PFSK-1 (cell line): ENCODE results near the gene NSRP1.

Source experiments
- FOXP2 ChIP-seq: optimal IDR thresholded peaks from 2 replicates; pipeline ENCODE3; 2011; ENCODE audit warnings: borderline replicate concordance, control low read depth, inconsistent platforms; ENCODE audit not compliant: insufficient read depth; ENCODE audit errors: extremely low read length, extremely low read depth
- POLR2AphosphoS5 ChIP-seq: IDR thresholded peaks from 2 replicates; pipeline ENCODE4 v1.6.1; 2012; ENCODE audit warnings: low read depth, mild to moderate bottlenecking, control low read depth, low read length, moderate library complexity
- SIN3A ChIP-seq: IDR thresholded peaks from 2 replicates; pipeline ENCODE4 v1.6.1; 2012; ENCODE audit warnings: mild to moderate bottlenecking, low read length, moderate library complexity, borderline replicate concordance; ENCODE audit not compliant: insufficient read depth
- TAF1 ChIP-seq: IDR thresholded peaks from 2 replicates; pipeline ENCODE4 v1.6.1; 2012; ENCODE audit warnings: low read length, control low read depth, borderline replicate concordance; ENCODE audit not compliant: insufficient read depth
- TF ChIP-seq, protein P1 (sequence below), 2 experiments: IDR thresholded peaks; 2 replicates each; pipeline versions ENCODE4 v1.6.1 to v1.8.0; 2011 to 2012; ENCODE audit warnings: low read depth in 2 of 2, low read length in 2 of 2, control low read depth in 1 of 2, inconsistent platforms in 1 of 2, mild to moderate bottlenecking in 1 of 2, moderate library complexity in 1 of 2; ENCODE audit not compliant: insufficient read depth in 1 of 2

NSRP1 gene

DNA sequence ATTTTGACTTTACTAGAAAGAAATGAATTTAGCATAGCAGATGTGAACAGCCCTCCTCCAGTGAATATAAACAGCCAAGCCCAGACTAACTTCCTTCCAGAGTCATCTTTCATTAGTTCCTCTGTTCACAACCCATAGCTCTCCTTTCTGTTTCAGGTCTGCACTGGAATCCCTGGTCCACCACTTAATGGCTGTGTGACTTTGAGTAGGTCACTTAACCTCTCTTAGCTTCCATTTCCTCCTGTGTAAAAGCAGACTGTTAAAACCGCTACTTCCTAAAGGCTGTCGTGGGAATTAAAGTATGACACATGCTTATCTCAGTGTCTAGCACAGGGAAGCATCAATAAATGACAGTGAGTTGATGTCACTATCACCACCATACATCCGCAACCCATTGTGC, 111.4 kb downstream of the NSRP1 start:
- TF ChIP-seq, protein P1, sequence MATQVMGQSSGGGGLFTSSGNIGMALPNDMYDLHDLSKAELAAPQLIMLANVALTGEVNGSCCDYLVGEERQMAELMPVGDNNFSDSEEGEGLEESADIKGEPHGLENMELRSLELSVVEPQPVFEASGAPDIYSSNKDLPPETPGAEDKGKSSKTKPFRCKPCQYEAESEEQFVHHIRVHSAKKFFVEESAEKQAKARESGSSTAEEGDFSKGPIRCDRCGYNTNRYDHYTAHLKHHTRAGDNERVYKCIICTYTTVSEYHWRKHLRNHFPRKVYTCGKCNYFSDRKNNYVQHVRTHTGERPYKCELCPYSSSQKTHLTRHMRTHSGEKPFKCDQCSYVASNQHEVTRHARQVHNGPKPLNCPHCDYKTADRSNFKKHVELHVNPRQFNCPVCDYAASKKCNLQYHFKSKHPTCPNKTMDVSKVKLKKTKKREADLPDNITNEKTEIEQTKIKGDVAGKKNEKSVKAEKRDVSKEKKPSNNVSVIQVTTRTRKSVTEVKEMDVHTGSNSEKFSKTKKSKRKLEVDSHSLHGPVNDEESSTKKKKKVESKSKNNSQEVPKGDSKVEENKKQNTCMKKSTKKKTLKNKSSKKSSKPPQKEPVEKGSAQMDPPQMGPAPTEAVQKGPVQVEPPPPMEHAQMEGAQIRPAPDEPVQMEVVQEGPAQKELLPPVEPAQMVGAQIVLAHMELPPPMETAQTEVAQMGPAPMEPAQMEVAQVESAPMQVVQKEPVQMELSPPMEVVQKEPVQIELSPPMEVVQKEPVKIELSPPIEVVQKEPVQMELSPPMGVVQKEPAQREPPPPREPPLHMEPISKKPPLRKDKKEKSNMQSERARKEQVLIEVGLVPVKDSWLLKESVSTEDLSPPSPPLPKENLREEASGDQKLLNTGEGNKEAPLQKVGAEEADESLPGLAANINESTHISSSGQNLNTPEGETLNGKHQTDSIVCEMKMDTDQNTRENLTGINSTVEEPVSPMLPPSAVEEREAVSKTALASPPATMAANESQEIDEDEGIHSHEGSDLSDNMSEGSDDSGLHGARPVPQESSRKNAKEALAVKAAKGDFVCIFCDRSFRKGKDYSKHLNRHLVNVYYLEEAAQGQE (IDR thresholded peaks at IDR 0.05; ENCODE audit: insufficient read depth in 1 of 2, low read depth in 2 of 2, low read length in 2 of 2): no peak
- TF ChIP-seq TAF1 (no peak), FOXP2 (no peak), POLR2AphosphoS5 (no peak), SIN3A (no peak)

DNA sequence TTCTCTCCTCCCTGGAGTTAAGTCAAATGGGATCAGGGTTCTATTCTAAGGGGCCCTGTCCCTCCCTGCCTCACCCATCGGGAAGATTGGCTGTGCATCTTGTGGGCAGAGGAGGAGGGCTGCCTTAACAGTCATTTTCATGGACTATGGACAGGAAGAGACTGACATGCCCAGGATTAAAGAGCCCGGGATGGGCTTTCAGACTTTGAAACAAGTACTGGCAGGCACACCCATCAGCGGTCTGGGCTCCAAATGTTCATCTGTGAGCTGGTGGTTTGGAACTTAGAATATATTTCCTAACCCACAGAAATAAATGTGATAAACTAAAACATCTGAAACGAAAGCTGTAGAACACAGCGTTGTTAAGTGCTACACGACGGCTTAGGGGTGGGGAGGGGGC, 112.4 kb downstream of the NSRP1 start:
- TF ChIP-seq TAF1: no peak
- no peak for TF ChIP-seq POLR2AphosphoS5
- TF ChIP-seq, protein P1 (IDR thresholded peaks at IDR 0.05; ENCODE audit: insufficient read depth in 1 of 2, low read depth in 2 of 2, low read length in 2 of 2): no peak
- no peak for TF ChIP-seq FOXP2
- TF ChIP-seq SIN3A: no peak

DNA sequence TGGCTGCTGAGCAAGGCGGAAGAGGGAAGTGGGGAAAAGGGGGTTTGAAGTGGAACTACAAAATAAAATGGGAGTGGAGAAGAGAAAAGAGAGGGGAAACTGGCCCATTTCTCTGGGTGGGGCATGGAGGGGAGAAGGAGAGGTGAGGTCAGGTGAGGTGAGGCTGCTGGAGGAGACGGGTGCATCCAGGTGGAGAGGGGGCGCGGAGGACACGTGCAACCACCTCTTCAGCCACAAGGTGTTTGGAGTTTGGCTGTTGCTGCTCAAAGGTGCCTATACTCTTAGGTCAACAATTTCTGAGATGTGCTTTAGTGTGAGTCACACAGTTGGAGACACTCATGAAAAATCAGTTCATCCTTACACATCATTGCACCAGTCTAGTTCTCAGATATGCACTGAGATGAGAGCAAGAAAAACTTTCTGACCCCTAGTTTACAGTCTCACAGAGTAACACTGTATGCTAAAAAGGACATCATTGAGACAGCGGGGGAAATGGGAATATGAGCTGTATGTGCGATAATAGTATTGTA, 114.0 kb downstream of the NSRP1 start:
- TF ChIP-seq, protein P1 (IDR thresholded peaks at IDR 0.05; ENCODE audit: insufficient read depth in 1 of 2, low read depth in 2 of 2, low read length in 2 of 2): no peak
- TF ChIP-seq FOXP2 (no peak), TAF1 (no peak), SIN3A (no peak)

DNA sequence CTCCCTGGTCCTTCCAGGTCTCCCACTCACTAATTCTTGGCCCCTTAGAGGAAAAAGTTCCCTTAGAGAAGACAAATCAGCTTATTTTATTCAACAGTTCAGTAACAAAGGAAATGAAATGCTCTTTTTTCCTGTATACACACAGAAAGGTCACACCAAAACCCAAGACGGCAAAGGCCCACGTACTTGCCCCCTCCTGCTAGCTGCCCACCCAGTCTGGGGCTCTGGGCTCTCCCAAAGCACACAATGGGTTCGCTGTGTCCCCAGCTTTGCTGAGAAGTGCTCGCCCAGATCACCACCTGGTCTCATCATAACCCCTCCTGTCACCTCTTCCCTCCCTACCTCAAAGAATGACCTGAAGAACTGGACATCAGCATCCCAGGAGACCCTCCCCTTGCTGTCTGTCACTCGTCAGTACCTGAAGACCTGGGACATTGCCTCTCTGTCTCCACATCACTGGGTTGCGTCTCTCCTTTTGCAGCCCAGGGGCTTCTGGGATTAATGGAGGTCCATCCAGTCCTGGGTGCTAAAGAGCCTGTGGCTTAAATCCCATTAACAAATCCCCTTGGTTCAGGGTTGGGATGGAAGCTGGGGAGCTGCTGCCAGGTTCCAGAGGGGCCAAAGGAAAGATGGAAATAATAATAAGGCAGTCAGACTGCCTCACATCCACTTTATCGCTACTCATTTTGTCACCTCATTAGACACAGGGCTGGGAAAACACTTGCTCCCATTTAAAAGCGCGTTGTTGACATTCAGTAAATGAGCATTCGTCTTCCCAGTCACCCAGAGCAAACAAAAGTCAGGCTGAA, 115.6 kb downstream of the NSRP1 start:
- TF ChIP-seq POLR2AphosphoS5 (no peak), TAF1 (no peak), FOXP2 (no peak), SIN3A (no peak)
- TF ChIP-seq, protein P1 (IDR thresholded peaks at IDR 0.05; ENCODE audit: insufficient read depth in 1 of 2, low read depth in 2 of 2, low read length in 2 of 2): no peak
